ENCODE measurements around the gene CELF2. TPM values are rescaled to one million over a fixed set of nuclear protein-coding genes. Genes with fewer than 3 reads are reported as not detected.
"Not testable (repeated sequence)": the region's sequence is repeated elsewhere in the genome, so short reads cannot be mapped to it uniquely, and the experiment has no call there.

Gene CELF2
- total and polyA plus RNA-seq, 4 donors = 43.3 to 65.6 (median 50.1) TPM

DNA sequence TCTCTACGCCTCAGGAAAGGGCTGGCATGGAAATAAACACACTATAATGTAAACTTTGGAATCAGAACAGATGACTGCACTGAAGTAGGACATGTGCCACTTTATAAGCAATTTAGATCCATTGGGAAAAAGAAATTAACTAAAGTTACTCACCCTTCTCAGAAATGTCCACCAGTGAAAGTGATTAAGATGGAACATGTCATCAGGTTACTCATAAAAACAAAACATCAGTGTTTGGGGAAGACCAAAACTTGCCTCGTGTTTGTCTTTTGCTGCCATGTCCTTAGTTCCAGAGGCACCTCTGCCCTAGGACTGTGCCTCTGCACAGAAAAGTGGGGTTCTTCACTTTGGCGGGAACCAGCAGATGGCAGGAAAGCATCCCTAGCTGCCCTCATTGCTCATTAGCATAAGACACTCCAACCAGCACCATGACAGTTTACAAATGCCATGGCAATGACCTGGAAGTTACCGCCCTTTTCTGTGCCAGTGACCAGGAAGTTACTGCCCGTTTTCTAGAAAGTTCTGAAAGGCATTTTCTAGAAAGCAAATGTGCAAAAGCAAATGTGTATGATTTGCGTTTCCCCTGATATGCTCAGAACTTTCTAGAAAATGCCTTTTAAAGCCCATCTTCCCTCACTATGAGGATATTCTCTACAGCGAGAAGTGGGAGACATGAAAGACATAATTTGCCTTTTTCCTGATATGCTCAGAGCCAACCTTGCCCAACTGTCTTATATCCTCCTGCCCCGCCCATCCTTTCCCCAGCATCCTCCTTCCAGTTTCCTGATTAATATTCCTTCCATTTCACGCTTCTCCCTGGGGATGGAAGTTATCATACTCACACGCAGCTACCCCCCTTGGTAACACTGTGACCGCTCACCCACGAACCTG lies 335.6 kb downstream of the CELF2 start:
- no peaks in the 10 kb centered on the region for H3K36me3 ChIP-seq (ENCODE audit: control insufficient read depth, insufficient read depth, low read length)
- no peak overlapping the region for H3K4me3 ChIP-seq (ENCODE audit: low read depth, low read length)
- peaks cover 1% of the 10 kb centered on the region for H3K9me3 ChIP-seq (ENCODE audit: control insufficient read depth, insufficient read depth, low read length)
- 93% methylated on average over 5 of the region's 12 CpGs for WGBS (ENCODE audit: insufficient coverage)
- DNase-seq (ENCODE audit: low read depth in 4 of 6, low spot score in 6 of 6) = no peak
- H3K4me1 ChIP-seq (ENCODE audit: control insufficient read depth, insufficient read depth, low read length) = no peaks in the 10 kb centered on the region
- no peaks in the 10 kb centered on the region for H3K27me3 ChIP-seq (ENCODE audit: control insufficient read depth, insufficient read depth, low read length)
- H3K27ac ChIP-seq (ENCODE audit: low read depth, low read length) = no peak overlapping the region

DNA sequence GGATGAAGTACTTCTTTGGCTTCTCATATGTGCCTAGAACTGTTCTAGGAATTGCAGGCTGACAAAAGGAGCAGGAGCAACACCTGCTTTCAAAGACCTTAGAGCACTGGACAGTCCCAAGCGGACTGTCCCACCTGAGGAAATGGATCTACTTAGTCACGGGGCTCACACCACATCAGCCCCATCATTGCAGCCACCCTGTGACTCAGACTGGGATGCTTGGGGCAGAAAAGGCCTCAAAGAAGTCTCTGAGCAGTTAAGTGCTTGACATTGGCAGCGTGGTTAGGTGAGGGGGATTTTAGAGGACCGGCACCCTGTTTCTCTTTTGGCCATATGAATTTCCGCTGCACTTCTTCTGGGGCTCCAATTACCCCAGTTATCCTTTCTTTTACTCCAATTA lies 337.2 kb downstream of the CELF2 start:
- peaks cover 1% of the 10 kb centered on the region for H3K9me3 ChIP-seq (ENCODE audit: control insufficient read depth, insufficient read depth, low read length)
- H3K27me3 ChIP-seq (ENCODE audit: control insufficient read depth, insufficient read depth, low read length) = no peaks in the 10 kb centered on the region
- no peak overlapping the region for H3K4me3 ChIP-seq (ENCODE audit: low read depth, low read length)
- no peak for DNase-seq (ENCODE audit: low read depth in 4 of 6, low spot score in 6 of 6)
- no peaks in the 10 kb centered on the region for H3K4me1 ChIP-seq (ENCODE audit: control insufficient read depth, insufficient read depth, low read length)
- no peak overlapping the region for H3K27ac ChIP-seq (ENCODE audit: low read depth, low read length)
- H3K36me3 ChIP-seq (ENCODE audit: control insufficient read depth, insufficient read depth, low read length) = no peaks in the 10 kb centered on the region
- 90% methylated on average over 1 of the region's 5 CpGs for WGBS (ENCODE audit: insufficient coverage)

DNA sequence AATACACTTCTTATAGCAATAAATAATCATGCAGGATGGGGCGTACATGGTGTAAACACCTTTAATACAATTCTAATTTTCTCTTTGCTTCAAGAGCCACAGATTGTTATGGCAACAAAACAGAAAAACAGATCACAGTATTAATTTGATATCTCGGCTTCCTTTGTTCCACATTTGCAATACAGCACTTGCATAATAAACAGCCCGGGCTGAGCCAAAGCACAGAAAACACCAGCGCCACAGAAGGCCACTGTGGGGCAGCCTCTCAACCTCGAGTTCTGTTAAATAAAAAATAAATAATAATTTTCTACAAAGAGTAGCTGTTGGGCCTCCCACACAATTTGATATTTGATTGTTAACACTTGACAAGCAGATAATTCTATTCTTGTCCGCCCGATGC lies 337.9 kb downstream of the CELF2 start:
- Histone ChIP-seq H3K4me3 (ENCODE audit: low read depth, low read length) (no peak overlapping the region), H3K27me3 (ENCODE audit: control insufficient read depth, insufficient read depth, low read length) (no peaks in the 10 kb centered on the region), H3K27ac (ENCODE audit: low read depth, low read length) (no peak overlapping the region), H3K9me3 (ENCODE audit: control insufficient read depth, insufficient read depth, low read length) (peaks cover 1% of the 10 kb centered on the region), H3K36me3 (ENCODE audit: control insufficient read depth, insufficient read depth, low read length) (no peaks in the 10 kb centered on the region), H3K4me1 (ENCODE audit: control insufficient read depth, insufficient read depth, low read length) (no peaks in the 10 kb centered on the region)
- 48% methylated on average over 3 of the region's 7 CpGs for WGBS (ENCODE audit: insufficient coverage)
- DNase-seq (ENCODE audit: low read depth in 4 of 6, low spot score in 6 of 6) = peak in 1 of 6 donors; percentile 82

DNA sequence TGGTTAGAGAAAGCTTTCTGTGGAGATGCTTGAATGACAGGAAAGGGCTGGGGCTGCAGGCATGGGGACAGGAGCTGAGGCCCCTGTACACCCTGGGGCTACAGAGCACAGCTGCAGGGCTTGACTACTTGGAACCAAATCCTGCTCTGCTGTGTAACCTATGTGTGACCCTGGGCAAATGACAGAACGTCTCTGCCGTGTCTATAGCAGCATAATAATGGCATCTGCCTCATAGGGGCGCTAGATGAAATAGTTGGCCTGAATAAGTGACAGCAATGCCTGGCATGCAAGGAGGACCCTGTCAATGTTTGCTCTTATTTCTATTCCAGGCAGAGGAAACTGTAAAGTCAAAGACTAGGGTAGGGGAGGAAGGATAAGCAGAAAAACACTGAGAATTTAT lies 339.8 kb downstream of the CELF2 start:
- DNase-seq (ENCODE audit: low read depth in 4 of 6, low spot score in 6 of 6) = no peak
- Histone ChIP-seq H3K9me3 (ENCODE audit: control insufficient read depth, insufficient read depth, low read length) (peaks cover 1% of the 10 kb centered on the region), H3K27ac (ENCODE audit: low read depth, low read length) (no peak overlapping the region), H3K36me3 (ENCODE audit: control insufficient read depth, insufficient read depth, low read length) (no peaks in the 10 kb centered on the region), H3K27me3 (ENCODE audit: control insufficient read depth, insufficient read depth, low read length) (no peaks in the 10 kb centered on the region), H3K4me3 (ENCODE audit: low read depth, low read length) (no peak overlapping the region), H3K4me1 (ENCODE audit: control insufficient read depth, insufficient read depth, low read length) (no peaks in the 10 kb centered on the region)
- 57% methylated on average over 3 of the region's 3 CpGs for WGBS (ENCODE audit: insufficient coverage)

DNA sequence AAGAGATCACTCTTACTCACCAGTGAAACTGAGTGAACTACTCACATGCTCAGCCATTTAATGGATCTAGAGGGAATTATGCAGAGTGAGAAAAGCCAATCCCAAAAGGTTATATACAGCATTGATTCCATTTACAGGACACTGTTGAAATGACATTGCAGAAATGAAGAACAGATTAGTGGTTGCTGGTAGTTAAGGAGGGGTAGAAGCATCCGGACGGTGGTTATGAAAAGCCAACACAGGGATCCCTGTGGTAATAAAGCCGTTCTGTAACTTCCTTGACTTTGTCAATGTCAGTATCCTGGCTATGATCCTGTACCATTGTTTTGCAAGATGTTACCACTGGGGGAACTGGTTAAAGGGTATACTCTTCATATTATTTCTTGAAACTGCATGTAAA lies 340.3 kb downstream of the CELF2 start:
- no peak overlapping the region for H3K27ac ChIP-seq (ENCODE audit: low read depth, low read length)
- no peaks in the 10 kb centered on the region for H3K27me3 ChIP-seq (ENCODE audit: control insufficient read depth, insufficient read depth, low read length)
- H3K4me1 ChIP-seq (ENCODE audit: control insufficient read depth, insufficient read depth, low read length) = no peaks in the 10 kb centered on the region
- H3K4me3 ChIP-seq (ENCODE audit: low read depth, low read length) = no peak overlapping the region
- H3K9me3 ChIP-seq (ENCODE audit: control insufficient read depth, insufficient read depth, low read length) = peaks cover 1% of the 10 kb centered on the region
- WGBS (ENCODE audit: insufficient coverage) = 68% methylated on average over 2 of the region's 3 CpGs
- no peak for DNase-seq (ENCODE audit: low read depth in 4 of 6, low spot score in 6 of 6)
- no peaks in the 10 kb centered on the region for H3K36me3 ChIP-seq (ENCODE audit: control insufficient read depth, insufficient read depth, low read length)

DNA sequence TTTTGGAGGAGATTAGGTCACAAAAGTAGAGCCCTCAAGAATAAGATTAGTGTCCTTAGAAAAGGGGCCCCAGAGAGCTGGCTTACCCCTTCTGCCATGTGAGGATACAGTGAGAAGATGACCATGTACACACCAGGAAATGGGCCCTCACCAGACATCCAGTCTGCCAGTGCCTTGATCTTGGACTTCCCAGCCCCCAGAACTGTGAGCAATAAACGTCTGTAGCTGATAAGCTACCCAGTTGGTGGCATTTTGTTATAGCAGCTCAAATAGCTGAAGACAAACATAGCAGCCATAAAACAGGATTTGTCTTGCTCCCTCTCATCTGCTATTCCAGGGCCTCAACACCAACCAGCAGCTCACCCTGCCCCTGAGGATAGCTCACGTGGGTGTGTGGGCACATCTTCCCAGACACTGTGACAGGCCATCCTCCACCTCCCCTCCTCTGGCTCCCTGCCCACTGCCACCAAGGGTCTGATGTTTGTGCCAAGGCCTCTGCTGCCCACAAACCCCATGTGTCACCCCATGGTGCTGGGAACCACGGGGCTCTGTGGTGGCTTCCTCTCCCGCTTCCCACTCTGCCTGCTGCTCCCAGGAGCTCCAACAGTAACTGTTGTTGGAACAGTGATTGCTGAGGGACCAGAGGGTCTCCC lies 341.4 kb downstream of the CELF2 start:
- Histone ChIP-seq H3K9me3 (ENCODE audit: control insufficient read depth, insufficient read depth, low read length) (no peaks in the 10 kb centered on the region), H3K36me3 (ENCODE audit: control insufficient read depth, insufficient read depth, low read length) (no peaks in the 10 kb centered on the region), H3K4me1 (ENCODE audit: control insufficient read depth, insufficient read depth, low read length) (no peaks in the 10 kb centered on the region), H3K27ac (ENCODE audit: low read depth, low read length) (no peak overlapping the region), H3K4me3 (ENCODE audit: low read depth, low read length) (no peak overlapping the region), H3K27me3 (ENCODE audit: control insufficient read depth, insufficient read depth, low read length) (no peaks in the 10 kb centered on the region)
- 90% methylated on average over 4 of the region's 4 CpGs for WGBS (ENCODE audit: insufficient coverage)
- DNase-seq (ENCODE audit: low read depth in 4 of 6, low spot score in 6 of 6) = no peak

DNA sequence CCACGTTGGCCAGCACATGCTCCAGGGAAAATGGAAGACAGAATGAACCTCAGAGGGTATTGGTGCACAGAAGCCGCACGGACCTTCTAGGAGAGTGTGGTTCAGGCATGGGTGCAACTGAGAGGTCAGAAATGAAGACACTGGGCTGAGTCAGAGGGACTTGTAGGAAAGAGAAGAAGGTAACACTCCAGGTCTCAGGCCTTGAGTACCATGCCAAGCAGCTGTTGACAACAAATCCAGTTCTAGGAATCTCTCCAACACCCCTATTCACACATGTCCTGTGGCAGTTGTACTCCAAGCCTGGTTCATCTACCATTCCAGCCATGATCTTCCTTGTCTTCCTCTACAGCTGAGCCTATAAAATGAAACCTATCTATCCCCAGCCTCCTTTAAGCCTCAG lies 342.2 kb downstream of the CELF2 start:
- Histone ChIP-seq H3K27ac (ENCODE audit: low read depth, low read length) (no peak overlapping the region), H3K4me1 (ENCODE audit: control insufficient read depth, insufficient read depth, low read length) (no peaks in the 10 kb centered on the region), H3K4me3 (ENCODE audit: low read depth, low read length) (no peak overlapping the region), H3K27me3 (ENCODE audit: control insufficient read depth, insufficient read depth, low read length) (no peaks in the 10 kb centered on the region), H3K9me3 (ENCODE audit: control insufficient read depth, insufficient read depth, low read length) (no peaks in the 10 kb centered on the region), H3K36me3 (ENCODE audit: control insufficient read depth, insufficient read depth, low read length) (no peaks in the 10 kb centered on the region)
- DNase-seq (ENCODE audit: low read depth in 4 of 6, low spot score in 6 of 6) = no peak
- 96% methylated on average over 3 of the region's 3 CpGs for WGBS (ENCODE audit: insufficient coverage)

DNA sequence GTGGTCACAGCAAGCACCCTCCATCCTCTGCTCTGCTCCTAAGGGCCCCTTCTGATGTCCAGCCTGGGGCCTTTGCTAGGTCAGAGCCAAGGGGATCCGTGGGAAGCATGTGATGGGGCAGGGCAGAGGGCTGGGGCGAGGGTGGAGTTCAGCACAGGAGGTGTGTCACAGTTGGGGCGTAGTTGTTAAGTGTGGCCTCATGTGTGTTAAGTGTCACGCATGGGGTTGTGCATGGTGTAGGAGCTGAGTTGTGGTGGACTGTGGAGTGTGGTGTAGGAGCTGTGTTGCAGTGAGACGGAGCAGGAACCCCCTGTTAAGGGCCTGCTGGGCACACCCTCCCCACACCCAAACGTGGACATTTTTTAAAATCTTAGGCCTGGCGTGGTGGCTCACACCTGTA lies 345.8 kb downstream of the CELF2 start:
- Histone ChIP-seq H3K4me1 (ENCODE audit: control insufficient read depth, insufficient read depth, low read length) (no peaks in the 10 kb centered on the region), H3K36me3 (ENCODE audit: control insufficient read depth, insufficient read depth, low read length) (no peaks in the 10 kb centered on the region), H3K27me3 (ENCODE audit: control insufficient read depth, insufficient read depth, low read length) (no peaks in the 10 kb centered on the region), H3K27ac (ENCODE audit: low read depth, low read length) (no peak overlapping the region), H3K9me3 (ENCODE audit: control insufficient read depth, insufficient read depth, low read length) (no peaks in the 10 kb centered on the region), H3K4me3 (ENCODE audit: low read depth, low read length) (no peak overlapping the region)
- 90% methylated on average over 5 of the region's 7 CpGs for WGBS (ENCODE audit: insufficient coverage)
- DNase-seq (ENCODE audit: low read depth in 4 of 6, low spot score in 6 of 6) = no peak

DNA sequence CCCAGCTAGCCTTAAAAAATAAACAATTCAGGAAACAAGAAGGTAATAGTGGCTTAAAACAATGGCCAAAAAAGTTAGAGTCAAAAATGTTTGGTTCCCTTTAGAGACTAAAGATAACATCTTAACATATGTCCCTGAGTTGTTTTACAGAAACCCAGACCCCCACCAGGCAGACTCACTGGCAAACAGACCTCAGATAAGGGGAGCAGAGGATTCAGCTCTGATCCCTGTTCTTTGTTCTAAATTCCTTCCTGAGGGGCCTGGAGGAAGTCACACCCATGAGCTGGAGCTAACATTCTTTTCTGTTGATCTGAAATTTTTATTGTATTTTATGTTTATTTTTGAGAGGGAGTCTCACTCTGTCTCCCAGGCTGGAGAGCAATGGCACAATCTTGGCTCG lies 346.6 kb downstream of the CELF2 start:
- Histone ChIP-seq H3K27me3 (ENCODE audit: control insufficient read depth, insufficient read depth, low read length) (no peaks in the 10 kb centered on the region), H3K36me3 (ENCODE audit: control insufficient read depth, insufficient read depth, low read length) (no peaks in the 10 kb centered on the region), H3K9me3 (ENCODE audit: control insufficient read depth, insufficient read depth, low read length) (no peaks in the 10 kb centered on the region), H3K27ac (ENCODE audit: low read depth, low read length) (no peak overlapping the region), H3K4me3 (ENCODE audit: low read depth, low read length) (no peak overlapping the region), H3K4me1 (ENCODE audit: control insufficient read depth, insufficient read depth, low read length) (no peaks in the 10 kb centered on the region)
- WGBS (ENCODE audit: insufficient coverage) = no CpG with 5 or more reads among the region's 1 CpG
- no peak for DNase-seq (ENCODE audit: low read depth in 4 of 6, low spot score in 6 of 6)

DNA sequence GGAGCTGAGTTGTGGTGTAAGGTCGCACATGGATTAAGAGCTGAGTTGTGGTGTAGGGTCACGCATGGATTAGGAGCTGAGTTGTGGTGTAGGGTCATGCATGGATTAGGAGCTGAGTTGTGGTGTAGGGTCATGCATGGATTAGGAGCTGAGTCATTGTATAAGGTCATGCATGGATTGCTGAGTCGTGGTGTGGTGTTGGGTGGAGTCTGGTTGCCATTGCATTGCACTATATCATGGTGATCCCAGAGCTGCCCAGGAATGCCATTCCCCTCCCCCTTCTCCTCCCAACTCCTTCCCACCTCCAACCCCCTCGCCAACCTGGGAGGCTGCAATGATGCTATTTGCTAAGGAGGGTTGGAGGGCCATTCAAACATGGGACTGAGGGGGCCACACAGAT lies 349.2 kb downstream of the CELF2 start:
- 100% methylated on average over 2 of the region's 4 CpGs for WGBS (ENCODE audit: insufficient coverage)
- not testable (repeated sequence) for H3K27ac ChIP-seq (ENCODE audit: low read depth, low read length); H3K27me3 ChIP-seq (ENCODE audit: control insufficient read depth, insufficient read depth, low read length); H3K9me3 ChIP-seq (ENCODE audit: control insufficient read depth, insufficient read depth, low read length); H3K4me3 ChIP-seq (ENCODE audit: low read depth, low read length); H3K4me1 ChIP-seq (ENCODE audit: control insufficient read depth, insufficient read depth, low read length); DNase-seq (ENCODE audit: low read depth in 4 of 6, low spot score in 6 of 6); H3K36me3 ChIP-seq (ENCODE audit: control insufficient read depth, insufficient read depth, low read length)

Measured in spinal cord (tissue), 10 donors.